GM10266 (cell line): Measurements from ENCODE around the gene KCNJ16.

Experiments
- DNase-seq: peaks from one replicate; pipeline ENCODE4 v3.0.0; 2012; ENCODE audit errors: extremely low spot score
- TF ChIP-seq, protein P1 (sequence below): IDR thresholded peaks from 2 replicates; pipeline ENCODE4 v1.5.1; 2012; ENCODE audit warnings: mild to moderate bottlenecking, low read depth; ENCODE audit not compliant: control insufficient read depth, insufficient read depth; ENCODE audit errors: missing control alignments

KCNJ16 gene

DNA sequence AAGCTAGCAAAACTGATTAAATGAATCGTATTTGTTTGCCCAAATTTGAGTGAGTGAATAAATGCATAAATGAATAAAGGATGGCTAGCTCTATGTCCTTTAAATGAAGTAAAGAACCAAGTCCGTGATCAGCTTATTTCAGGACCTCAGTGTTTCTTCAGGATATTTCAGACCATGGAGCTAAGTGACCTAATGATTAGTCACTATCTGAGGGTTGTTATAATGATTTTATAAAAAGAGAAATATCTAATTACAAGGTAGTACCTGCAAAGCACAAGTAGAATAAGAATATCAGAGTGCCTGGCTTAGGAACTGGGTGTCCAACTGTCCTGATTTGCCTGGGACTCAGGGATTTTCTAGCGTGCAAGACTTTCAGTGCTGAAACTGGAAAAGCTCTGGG is 106.8 kb downstream of the KCNJ16 start:
- TF ChIP-seq, protein P1, sequence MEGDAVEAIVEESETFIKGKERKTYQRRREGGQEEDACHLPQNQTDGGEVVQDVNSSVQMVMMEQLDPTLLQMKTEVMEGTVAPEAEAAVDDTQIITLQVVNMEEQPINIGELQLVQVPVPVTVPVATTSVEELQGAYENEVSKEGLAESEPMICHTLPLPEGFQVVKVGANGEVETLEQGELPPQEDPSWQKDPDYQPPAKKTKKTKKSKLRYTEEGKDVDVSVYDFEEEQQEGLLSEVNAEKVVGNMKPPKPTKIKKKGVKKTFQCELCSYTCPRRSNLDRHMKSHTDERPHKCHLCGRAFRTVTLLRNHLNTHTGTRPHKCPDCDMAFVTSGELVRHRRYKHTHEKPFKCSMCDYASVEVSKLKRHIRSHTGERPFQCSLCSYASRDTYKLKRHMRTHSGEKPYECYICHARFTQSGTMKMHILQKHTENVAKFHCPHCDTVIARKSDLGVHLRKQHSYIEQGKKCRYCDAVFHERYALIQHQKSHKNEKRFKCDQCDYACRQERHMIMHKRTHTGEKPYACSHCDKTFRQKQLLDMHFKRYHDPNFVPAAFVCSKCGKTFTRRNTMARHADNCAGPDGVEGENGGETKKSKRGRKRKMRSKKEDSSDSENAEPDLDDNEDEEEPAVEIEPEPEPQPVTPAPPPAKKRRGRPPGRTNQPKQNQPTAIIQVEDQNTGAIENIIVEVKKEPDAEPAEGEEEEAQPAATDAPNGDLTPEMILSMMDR: no peak
- no peak for DNase-seq

DNA sequence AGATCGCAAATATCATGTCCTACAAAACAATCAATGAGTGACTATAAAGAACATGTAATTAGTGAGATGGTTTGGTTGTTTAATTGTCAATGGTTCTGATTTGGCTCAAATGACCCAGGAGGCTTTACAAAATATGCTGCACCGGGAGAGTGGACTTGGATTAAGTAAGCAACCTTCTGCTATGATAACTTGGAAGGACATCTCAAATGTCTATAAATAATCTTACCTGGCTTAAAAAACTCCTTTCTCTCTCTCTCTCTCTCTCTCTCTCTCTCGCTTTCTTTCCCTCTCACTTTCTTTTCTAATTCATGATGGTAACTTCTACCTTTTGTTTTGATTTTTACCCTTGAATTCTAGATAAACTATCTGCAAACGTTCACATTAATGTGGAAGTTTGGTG is 108.5 kb downstream of the KCNJ16 start:
- TF ChIP-seq, protein P1: no peak
- no peak for DNase-seq

DNA sequence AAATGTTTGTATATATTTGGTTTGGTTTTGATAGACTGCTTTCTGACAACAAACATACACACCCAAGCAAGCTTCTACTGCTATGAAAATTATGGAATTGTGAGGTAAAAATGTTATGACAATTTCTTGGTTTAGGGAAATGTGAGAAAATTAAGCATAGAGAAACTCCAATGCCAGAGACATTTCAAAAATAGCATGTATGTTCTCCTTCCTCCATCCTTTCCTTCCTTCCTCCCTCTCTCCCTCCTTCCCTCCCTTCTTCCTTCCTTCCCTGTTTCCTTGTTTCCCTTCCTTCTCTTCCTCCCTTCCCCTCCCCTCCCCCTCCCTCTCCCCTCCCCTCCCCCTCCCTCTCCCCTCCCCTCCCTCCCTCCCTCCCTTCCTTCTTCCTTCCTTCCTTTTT is 109.2 kb downstream of the KCNJ16 start:
- DNase-seq: no peak
- TF ChIP-seq, protein P1: no peak

DNA sequence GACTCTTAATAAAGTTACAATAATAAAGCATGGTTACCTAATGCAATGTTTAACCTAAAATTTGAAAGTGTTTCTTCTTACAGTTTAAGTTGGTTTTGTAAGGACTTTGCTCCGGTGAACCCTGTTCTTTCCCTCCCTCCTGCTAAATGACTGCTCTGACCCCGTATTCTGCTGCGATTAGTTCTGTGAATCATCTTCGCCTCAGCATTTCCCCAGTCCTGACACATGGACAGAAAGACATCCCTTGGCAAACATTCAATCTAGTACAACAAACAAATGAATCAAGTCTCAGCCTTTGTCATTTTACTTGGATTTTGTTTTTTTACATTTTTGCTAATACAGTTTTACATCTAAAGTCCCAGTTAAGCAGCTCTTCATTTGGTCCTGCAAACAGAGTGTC is 109.7 kb downstream of the KCNJ16 start:
- TF ChIP-seq, protein P1: no peak
- DNase-seq: no peak
